Measurements from ENCODE around the gene INMT.

- TF ChIP-seq POLR2A (IDR thresholded peaks at IDR 0.05): no peak
- no peak for TF ChIP-seq EP300 (IDR thresholded peaks at IDR 0.05)
- TF ChIP-seq, protein P1, sequence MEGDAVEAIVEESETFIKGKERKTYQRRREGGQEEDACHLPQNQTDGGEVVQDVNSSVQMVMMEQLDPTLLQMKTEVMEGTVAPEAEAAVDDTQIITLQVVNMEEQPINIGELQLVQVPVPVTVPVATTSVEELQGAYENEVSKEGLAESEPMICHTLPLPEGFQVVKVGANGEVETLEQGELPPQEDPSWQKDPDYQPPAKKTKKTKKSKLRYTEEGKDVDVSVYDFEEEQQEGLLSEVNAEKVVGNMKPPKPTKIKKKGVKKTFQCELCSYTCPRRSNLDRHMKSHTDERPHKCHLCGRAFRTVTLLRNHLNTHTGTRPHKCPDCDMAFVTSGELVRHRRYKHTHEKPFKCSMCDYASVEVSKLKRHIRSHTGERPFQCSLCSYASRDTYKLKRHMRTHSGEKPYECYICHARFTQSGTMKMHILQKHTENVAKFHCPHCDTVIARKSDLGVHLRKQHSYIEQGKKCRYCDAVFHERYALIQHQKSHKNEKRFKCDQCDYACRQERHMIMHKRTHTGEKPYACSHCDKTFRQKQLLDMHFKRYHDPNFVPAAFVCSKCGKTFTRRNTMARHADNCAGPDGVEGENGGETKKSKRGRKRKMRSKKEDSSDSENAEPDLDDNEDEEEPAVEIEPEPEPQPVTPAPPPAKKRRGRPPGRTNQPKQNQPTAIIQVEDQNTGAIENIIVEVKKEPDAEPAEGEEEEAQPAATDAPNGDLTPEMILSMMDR (IDR thresholded peaks at IDR 0.05): no peak
Observed at GRCh38 chr7:30772984-30773383, 21.0 kb downstream of the INMT start.
